Measurements from ENCODE around the gene TOP3A. TPM values are rescaled to one million over a fixed set of nuclear protein-coding genes. Genes with fewer than 3 reads are reported as not detected.

Gene TOP3A
- total RNA-seq, 2 experiments from 2014 or later: 59.0 to 59.5 TPM

GRCh38 chr17:18231164-18231563, 83.6 kb downstream of the TOP3A start:
- Mint-ChIP-seq H3K36me3 (ENCODE audit: low read depth) (no peaks in the 10 kb centered on the region), H3K4me3 (no peak overlapping the region), H3K9me3 (no peaks in the 10 kb centered on the region), H3K27me3 (ENCODE audit: low read depth) (no peaks in the 10 kb centered on the region), H3K27ac (no peak overlapping the region), H3K4me1 (ENCODE audit: low read depth) (peaks cover 18% of the 10 kb centered on the region)
- no peak for DNase-seq
- CTCF ChIA-PET: no interaction called here
- intact Hi-C loops (cut with micrococcal nuclease): no loop called here

DNA sequence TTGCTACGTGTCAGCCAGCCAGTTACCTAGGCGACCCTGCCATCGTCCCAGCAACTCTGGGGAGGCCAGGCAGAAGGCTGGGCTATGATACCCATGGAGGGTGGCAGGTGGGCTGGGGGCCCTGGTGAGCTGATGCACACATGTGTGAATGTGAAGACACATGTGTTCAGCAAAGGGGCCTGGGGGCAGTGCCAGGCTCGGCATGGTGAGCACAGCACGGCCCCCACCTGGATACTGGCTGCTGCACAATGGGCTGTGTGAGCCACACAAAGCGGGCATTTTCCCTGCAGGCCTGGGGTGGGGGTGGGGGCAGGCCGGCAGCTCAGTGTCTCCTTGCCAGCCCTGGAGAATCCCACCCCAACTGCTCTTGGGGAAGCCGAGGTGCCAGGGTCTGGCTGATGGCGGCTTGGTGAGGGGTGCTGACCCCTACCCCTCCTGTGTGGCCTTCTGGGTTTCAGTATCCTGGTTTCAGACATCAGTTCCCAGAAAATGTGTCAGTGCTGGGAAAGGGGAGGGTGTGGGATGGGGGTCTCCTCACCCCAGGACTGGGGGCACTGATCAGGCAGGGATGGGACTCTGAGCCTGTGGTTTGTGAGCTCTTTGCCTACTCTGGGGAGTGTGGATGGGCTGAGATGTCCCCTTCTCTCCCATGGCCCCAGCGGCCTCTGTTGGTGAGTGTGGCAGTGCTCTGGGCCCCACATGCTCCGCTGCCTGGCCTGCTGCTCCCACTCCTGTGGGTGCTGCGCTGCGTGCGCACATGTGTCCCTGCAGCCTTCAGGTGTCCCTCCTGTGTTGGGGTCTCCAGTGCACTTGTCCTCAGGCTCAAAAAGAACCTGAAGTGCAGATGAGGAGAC, 84.3 kb downstream of the TOP3A start:
- Mint-ChIP-seq H3K27ac (no peak overlapping the region), H3K4me1 (ENCODE audit: low read depth) (peaks cover 21% of the 10 kb centered on the region), H3K4me3 (no peak overlapping the region), H3K9me3 (no peaks in the 10 kb centered on the region), H3K27me3 (ENCODE audit: low read depth) (no peaks in the 10 kb centered on the region), H3K36me3 (ENCODE audit: low read depth) (no peaks in the 10 kb centered on the region)
- CTCF ChIA-PET: interaction anchor here (1.3 kb wide), 1 partner anchor 13 kb away, joined by 3 read pairs; no protein-coding TSS in a partner anchor
- no peak for DNase-seq
- intact Hi-C loops (cut with micrococcal nuclease): no loop called here

- H3K9me3 Mint-ChIP-seq: no peaks in the 10 kb centered on the region
- H3K27me3 Mint-ChIP-seq (ENCODE audit: low read depth): no peaks in the 10 kb centered on the region
Measured at GRCh38 chr17:18229771-18230170, 85.0 kb downstream of the TOP3A start.

DNA sequence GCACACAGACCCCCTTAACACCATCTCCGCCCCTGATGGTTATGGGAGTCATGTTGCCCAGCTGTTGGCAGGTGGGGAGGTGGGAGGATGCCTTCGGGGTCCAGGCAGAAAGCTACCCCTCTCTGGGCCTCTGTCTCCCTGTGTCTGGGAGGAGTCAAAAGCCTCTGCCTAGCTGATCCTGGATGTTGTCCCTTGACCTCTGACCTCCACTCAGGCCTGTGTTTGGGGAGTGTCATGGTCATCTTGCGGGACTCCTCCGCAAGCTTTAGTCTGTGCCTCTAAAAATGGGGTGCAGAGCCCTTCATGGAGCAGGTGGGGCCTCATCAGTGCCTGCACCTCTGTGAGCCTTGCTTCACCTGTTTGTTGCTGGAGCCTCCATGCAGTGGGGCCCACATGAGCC, 85.5 kb downstream of the TOP3A start:
- CTCF ChIA-PET: interaction anchor here (1.3 kb wide), 1 partner anchor 12 kb away, joined by 3 read pairs; no protein-coding TSS in a partner anchor
- Mint-ChIP-seq H3K4me1 (ENCODE audit: low read depth) (peaks cover 24% of the 10 kb centered on the region), H3K36me3 (ENCODE audit: low read depth) (no peaks in the 10 kb centered on the region), H3K4me3 (no peak overlapping the region), H3K27me3 (ENCODE audit: low read depth) (no peaks in the 10 kb centered on the region), H3K9me3 (no peaks in the 10 kb centered on the region), H3K27ac (no peak overlapping the region)
- no peak for DNase-seq
- intact Hi-C loops (cut with micrococcal nuclease): no loop called here

More at GRCh38 chr17:18229771-18230170, 85.0 kb downstream of the TOP3A start:
- intact Hi-C loops (cut with micrococcal nuclease): no loop called here
- H3K27ac Mint-ChIP-seq: no peak overlapping the region
- no peak overlapping the region for H3K4me3 Mint-ChIP-seq
- DNase-seq: no peak
- H3K36me3 Mint-ChIP-seq (ENCODE audit: low read depth): no peaks in the 10 kb centered on the region
- CTCF ChIA-PET: interaction anchor here (1.3 kb wide), 1 partner anchor 12 kb away, joined by 3 read pairs; no protein-coding TSS in a partner anchor
- H3K4me1 Mint-ChIP-seq (ENCODE audit: low read depth): peaks cover 24% of the 10 kb centered on the region

- DNase-seq: no peak
- intact Hi-C loops (cut with micrococcal nuclease): no loop called here
- CTCF ChIA-PET: no interaction called here
- Mint-ChIP-seq H3K4me3 (no peak overlapping the region), H3K27me3 (ENCODE audit: low read depth) (no peaks in the 10 kb centered on the region), H3K4me1 (ENCODE audit: low read depth) (peaks cover 24% of the 10 kb centered on the region), H3K27ac (no peak overlapping the region), H3K9me3 (no peaks in the 10 kb centered on the region), H3K36me3 (ENCODE audit: low read depth) (no peaks in the 10 kb centered on the region)
Measured at GRCh38 chr17:18228176-18228682, 86.6 kb downstream of the TOP3A start.

- intact Hi-C loops (cut with micrococcal nuclease): no loop called here
- DNase-seq: no peak
- no peaks in the 10 kb centered on the region for H3K9me3 Mint-ChIP-seq
- H3K27me3 Mint-ChIP-seq (ENCODE audit: low read depth): no peaks in the 10 kb centered on the region
- H3K27ac Mint-ChIP-seq: no peak overlapping the region
- peaks cover 24% of the 10 kb centered on the region for H3K4me1 Mint-ChIP-seq (ENCODE audit: low read depth)
- H3K36me3 Mint-ChIP-seq (ENCODE audit: low read depth): no peaks in the 10 kb centered on the region
- CTCF ChIA-PET: no interaction called here
- H3K4me3 Mint-ChIP-seq: no peak overlapping the region
Measured at GRCh38 chr17:18227635-18228034, 87.2 kb downstream of the TOP3A start.

DNA sequence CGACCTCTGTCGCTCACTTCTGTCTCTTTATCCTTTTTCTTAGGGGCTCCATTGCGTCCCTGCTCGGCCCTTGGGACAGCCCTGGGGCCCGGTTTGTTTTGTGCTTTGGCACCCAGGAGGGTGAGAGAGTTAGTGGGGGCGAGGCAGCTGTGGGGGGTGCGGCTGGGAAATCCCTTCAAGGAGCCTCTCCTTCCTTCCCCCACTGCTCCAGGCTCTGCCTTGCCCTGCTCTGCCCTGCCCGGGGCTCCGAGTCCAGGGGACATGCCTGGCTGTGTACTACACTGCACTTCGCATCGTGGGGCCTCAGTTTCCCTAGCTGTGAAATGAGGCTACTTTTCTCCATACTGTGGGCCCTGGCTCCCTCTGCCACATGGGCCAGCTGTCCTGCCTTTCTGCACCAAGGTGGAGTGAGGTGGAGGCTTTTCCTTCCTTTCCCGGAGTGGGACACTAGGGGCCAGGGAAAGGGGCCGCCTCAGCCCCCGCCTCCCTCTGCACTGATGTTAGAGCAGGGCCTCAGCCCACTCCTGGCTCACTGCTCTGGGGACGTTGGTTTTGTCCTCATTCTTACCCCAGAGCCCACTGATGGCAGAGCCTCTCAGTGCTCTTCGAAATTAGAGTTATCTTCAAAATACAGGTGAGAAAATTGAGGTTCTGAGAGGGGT, 88.4 kb downstream of the TOP3A start:
- H3K36me3 Mint-ChIP-seq (ENCODE audit: low read depth): no peaks in the 10 kb centered on the region
- CTCF ChIA-PET: no interaction called here
- peak overlapping the region; percentile 0 for H3K27ac Mint-ChIP-seq
- no peaks in the 10 kb centered on the region for H3K9me3 Mint-ChIP-seq
- intact Hi-C loops (cut with micrococcal nuclease): no loop called here
- H3K4me1 Mint-ChIP-seq (ENCODE audit: low read depth): peaks cover 24% of the 10 kb centered on the region
- no peak for DNase-seq
- H3K4me3 Mint-ChIP-seq: peak overlapping the region; percentile 91
- H3K27me3 Mint-ChIP-seq (ENCODE audit: low read depth): no peaks in the 10 kb centered on the region

- H3K4me3 Mint-ChIP-seq: peak overlapping the region; percentile 91
- CTCF ChIA-PET: no interaction called here
Measured at GRCh38 chr17:18225642-18226283, 89.0 kb downstream of the TOP3A start.

DNA sequence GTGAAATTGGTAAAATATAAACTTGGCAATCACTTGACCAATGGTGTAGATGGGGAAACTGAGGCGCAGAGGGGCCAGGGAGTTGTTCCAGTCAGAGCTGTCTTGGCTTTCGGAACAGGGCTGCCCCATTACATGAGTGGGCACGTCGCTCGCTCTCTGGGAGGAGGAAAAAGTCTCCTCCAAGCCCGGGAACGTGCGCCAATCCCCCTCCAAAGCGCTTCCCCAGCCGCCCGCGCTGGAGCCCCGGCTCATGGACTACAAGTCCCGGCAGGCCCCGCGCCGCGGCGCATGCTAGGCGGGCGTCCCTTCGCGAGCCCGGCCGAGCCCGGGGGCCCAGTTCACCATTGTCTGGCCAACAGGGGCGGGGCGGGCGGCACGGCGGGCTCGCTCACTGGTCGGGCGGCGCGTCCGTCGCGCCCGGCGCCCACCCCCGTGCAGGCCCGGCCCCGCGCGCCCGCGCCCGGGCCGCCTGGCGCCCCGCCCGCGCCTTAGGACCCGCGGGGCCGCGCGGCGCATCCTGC, 89.6 kb downstream of the TOP3A start, which contains the start of gene LLGL1:
Gene LLGL1 (plus strand): TSS at position 515 of the 521 bp plus-strand sequence. CDS start 48 bp downstream, outside the sequence.
- DNase-seq: peak; percentile 97
- peaks cover 24% of the 10 kb centered on the region for H3K4me1 Mint-ChIP-seq (ENCODE audit: low read depth)
- H3K9me3 Mint-ChIP-seq: no peaks in the 10 kb centered on the region
- H3K27me3 Mint-ChIP-seq (ENCODE audit: low read depth): no peaks in the 10 kb centered on the region
- peak within 1 kb of the TSS; percentile 91 for H3K4me3 Mint-ChIP-seq
- peak within 1 kb of the TSS; percentile 0 for H3K27ac Mint-ChIP-seq
- no peaks in the 10 kb centered on the region for H3K36me3 Mint-ChIP-seq (ENCODE audit: low read depth)
- intact Hi-C loops (cut with micrococcal nuclease): loop anchor here (1.0 kb wide), 3 partner anchors 33 to 90 kb away; partner anchors contain the start of genes ALKBH5, FLII and SMCR8
- CTCF ChIA-PET: no interaction called here

More at GRCh38 chr17:18225642-18226283, 89.0 kb downstream of the TOP3A start:
- no peaks in the 10 kb centered on the region for H3K36me3 Mint-ChIP-seq (ENCODE audit: low read depth)
- intact Hi-C loops (cut with micrococcal nuclease): loop anchor here (1.0 kb wide), 3 partner anchors 33 to 90 kb away; partner anchors contain the start of genes ALKBH5, FLII and SMCR8
- no peaks in the 10 kb centered on the region for H3K27me3 Mint-ChIP-seq (ENCODE audit: low read depth)
- H3K9me3 Mint-ChIP-seq: no peaks in the 10 kb centered on the region
- peaks cover 24% of the 10 kb centered on the region for H3K4me1 Mint-ChIP-seq (ENCODE audit: low read depth)
- H3K27ac Mint-ChIP-seq: peak overlapping the region; percentile 0
- DNase-seq: peak; percentile 15

GRCh38 chr17:18224387-18225120, 90.2 kb downstream of the TOP3A start:
- no peaks in the 10 kb centered on the region for H3K27me3 Mint-ChIP-seq (ENCODE audit: low read depth)
- intact Hi-C loops (cut with micrococcal nuclease): loop anchor here (1.0 kb wide), 3 partner anchors 34 to 91 kb away; partner anchors contain the start of genes ALKBH5, FLII and SMCR8
- peaks cover 24% of the 10 kb centered on the region for H3K4me1 Mint-ChIP-seq (ENCODE audit: low read depth)
- H3K27ac Mint-ChIP-seq: no peak overlapping the region
- no peak for DNase-seq
- no peaks in the 10 kb centered on the region for H3K9me3 Mint-ChIP-seq
- peak overlapping the region; percentile 70 for H3K4me3 Mint-ChIP-seq
- H3K36me3 Mint-ChIP-seq (ENCODE audit: low read depth): no peaks in the 10 kb centered on the region
- CTCF ChIA-PET: interaction anchor here (1.1 kb wide), 1 partner anchor 83 kb away, joined by 3 read pairs; no protein-coding TSS in a partner anchor

GRCh38 chr17:18224053-18224386, 90.8 kb downstream of the TOP3A start:
- CTCF ChIA-PET: interaction anchor here (1.1 kb wide), 1 partner anchor 82 kb away, joined by 3 read pairs; no protein-coding TSS in a partner anchor
- Mint-ChIP-seq H3K27me3 (ENCODE audit: low read depth) (no peaks in the 10 kb centered on the region), H3K9me3 (no peaks in the 10 kb centered on the region), H3K36me3 (ENCODE audit: low read depth) (no peaks in the 10 kb centered on the region), H3K4me3 (no peak overlapping the region), H3K27ac (no peak overlapping the region), H3K4me1 (ENCODE audit: low read depth) (peaks cover 24% of the 10 kb centered on the region)
- intact Hi-C loops (cut with micrococcal nuclease): no loop called here
- no peak for DNase-seq

Data from activated naive CD4-positive, alpha-beta T cell treated with anti-CD3 and anti-CD28 coated beads for 36 hours (primary cell).